Keratinocyte (primary cell): Measurements from ENCODE around the gene INSYN2A. TPM values are rescaled to one million over a fixed set of nuclear protein-coding genes. Genes with fewer than 3 reads are reported as not detected.

ENCODE experiments used
- DNase-seq: peaks from one replicate; pipeline ENCODE4 v3.0.0-alpha.2; 2011; ENCODE audit warnings: low read depth, missing footprints, low spot score
- FAIRE-seq: peaks from 2 replicates; lab custom pipeline; 2011; peaks lifted over from hg19 to GRCh38; lab: Jason Lieb, UNC
- H2AFZ ChIP-seq: 2 replicates; pipeline ENCODE4 v1.6.0; 2012; ENCODE audit warnings: low read length, control low read depth, inconsistent platforms; ENCODE audit not compliant: control insufficient read depth
- H3K27ac ChIP-seq: 2 replicates; pipeline ENCODE4 v1.5.1; 2011; ENCODE audit warnings: low read length; ENCODE audit not compliant: control insufficient read depth, insufficient read depth
- H3K27me3 ChIP-seq: 3 replicates; pipeline ENCODE4 v1.6.0; 2011; ENCODE audit warnings: low read length; ENCODE audit not compliant: control insufficient read depth, insufficient read depth; ENCODE audit errors: extremely low read depth
- H3K36me3 ChIP-seq, 2 experiments: 2 replicates in 1 of 2; 3 replicates in 1 of 2; pipeline ENCODE4 v1.5.1; 2011; ENCODE audit warnings: low read length in 2 of 2, mild to moderate bottlenecking in 1 of 2; ENCODE audit not compliant: control insufficient read depth in 2 of 2, insufficient read depth in 2 of 2; ENCODE audit errors: extremely low read depth in 1 of 2
- H3K4me1 ChIP-seq: 3 replicates; pipeline ENCODE4 v1.5.1; 2011; ENCODE audit warnings: low read length; ENCODE audit not compliant: control insufficient read depth, insufficient read depth; ENCODE audit errors: extremely low read depth
- H3K4me2 ChIP-seq: 3 replicates; pipeline ENCODE4 v1.6.0; 2011; ENCODE audit warnings: low read depth, low read length; ENCODE audit not compliant: control insufficient read depth, insufficient read depth; ENCODE audit errors: extremely low read depth
- H3K4me3 ChIP-seq, 3 experiments: fragments of 200-600 bp in 1 of 3; sonication (generic) in 1 of 3; 2 replicates in 2 of 3; 3 replicates in 1 of 3; pipeline ENCODE4 v1.5.1; 2011 to 2016; ENCODE audit warnings: low read length in 3 of 3, mild to moderate bottlenecking in 3 of 3, control low read depth in 2 of 3, inconsistent platforms in 1 of 3, low read depth in 1 of 3, mixed read lengths in 1 of 3, mixed run types in 1 of 3, moderate library complexity in 1 of 3; ENCODE audit not compliant: control insufficient read depth in 2 of 3, insufficient read depth in 2 of 3; ENCODE audit errors: extremely low read depth in 1 of 3
- H3K79me2 ChIP-seq: 2 replicates; pipeline ENCODE4 v1.6.0; 2012; ENCODE audit warnings: low read length; ENCODE audit not compliant: control insufficient read depth, insufficient read depth
- H3K9ac ChIP-seq: 3 replicates; pipeline ENCODE4 v1.6.0; 2011; ENCODE audit warnings: low read length; ENCODE audit not compliant: control insufficient read depth, insufficient read depth; ENCODE audit errors: extremely low read depth
- H3K9me1 ChIP-seq: 3 replicates; pipeline ENCODE4 v1.6.0; 2011; ENCODE audit warnings: low read length; ENCODE audit not compliant: control insufficient read depth, insufficient read depth; ENCODE audit errors: extremely low read depth
- H3K9me3 ChIP-seq: 2 replicates; pipeline ENCODE4 v1.5.1; 2012; ENCODE audit warnings: low read depth, low read length; ENCODE audit not compliant: control insufficient read depth
- H4K20me1 ChIP-seq: 3 replicates; pipeline ENCODE4 v1.6.0; 2011; ENCODE audit warnings: low read length; ENCODE audit not compliant: control insufficient read depth, insufficient read depth; ENCODE audit errors: extremely low read depth
- EZH2 ChIP-seq: IDR thresholded peaks from one replicate; pipeline ENCODE4 v1.6.1; 2012; ENCODE audit warnings: inconsistent platforms, mild to moderate bottlenecking, low read length, moderate library complexity
- dilution Hi-C: fragments of 300-500 bp; cut with MboI; formaldehyde crosslinking; loops from one replicate; pipeline ENCODE4 v1.7.0; 2020; ENCODE audit warnings: low sequenced_read_pairs; ENCODE audit not compliant: extremely low pct_ligation_motif_present
- polyA plus RNA-seq, 5 experiments: library from polyadenylated mRNA; depleted of rRNA in 3 of 5; stranded (reverse) in 3 of 5; stranded (forward) in 1 of 5; unstranded in 1 of 5; fragments of >200 nt; gene quantifications; 1 replicate in 1 of 5; 2 replicates in 3 of 5; 3 replicates in 1 of 5; pipeline versions ENCODE4 v1.2.1 to v1.2.3, GENCODE V29; 2011 to 2012; ENCODE audit warnings: missing spikeins in 2 of 5, low read depth in 1 of 5, low replicate concordance in 1 of 5
- TF ChIP-seq, protein P1 (sequence below), 3 experiments: IDR thresholded peaks in 1 of 3; conservative IDR thresholded peaks in 1 of 3; optimal IDR thresholded peaks in 1 of 3; 2 replicates in 2 of 3; 3 replicates in 1 of 3; pipeline versions ENCODE3 to v1.5.1; 2011; ENCODE audit warnings: low read length in 3 of 3, mild to moderate bottlenecking in 3 of 3, moderate library complexity in 2 of 3, control low read depth in 1 of 3, inconsistent platforms in 1 of 3; ENCODE audit not compliant: insufficient read depth in 2 of 3; ENCODE audit errors: extremely low read depth in 1 of 3

Gene INSYN2A
- polyA plus RNA-seq, 1 donor (not counting 4 experiments of a cell fraction or from before 2014, with no cell fraction given), result not detected

DNA sequence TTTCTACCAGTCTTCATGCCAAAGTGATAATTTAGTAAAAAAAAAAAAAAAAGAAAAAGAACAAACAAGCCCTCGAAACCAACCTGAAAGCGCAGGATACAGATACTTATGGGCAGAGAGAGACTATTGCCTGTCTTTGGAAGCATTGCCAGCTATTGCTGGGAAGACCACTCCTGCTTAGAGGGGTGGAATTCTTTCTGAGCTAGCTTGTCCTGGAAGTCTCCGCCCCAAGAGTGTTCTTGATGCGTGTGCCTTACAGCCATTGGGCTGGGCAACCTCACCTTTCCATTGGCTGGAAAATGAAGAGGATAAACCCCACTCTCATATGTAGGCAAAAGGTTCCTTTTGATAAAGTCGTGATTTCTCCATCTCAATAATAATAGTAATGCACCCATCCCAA, 19.9 kb upstream of the INSYN2A start:
- Histone ChIP-seq H3K27ac (no peak overlapping the region), H3K4me1 (peaks cover 14% of the 10 kb centered on the region), H3K36me3 (no peaks in the 10 kb centered on the region), H2AFZ (no peak overlapping the region), H3K79me2 (no peaks in the 10 kb centered on the region), H3K9ac (no peak overlapping the region), H3K4me3 (no peak overlapping the region), H3K9me1 (no peaks in the 10 kb centered on the region), H3K9me3 (no peaks in the 10 kb centered on the region), H3K4me2 (no peak overlapping the region), H4K20me1 (no peaks in the 10 kb centered on the region), H3K27me3 (no peaks in the 10 kb centered on the region)
- DNase-seq (no peak), FAIRE-seq (no peak)
- dilution Hi-C loops, result no loop called here
- TF ChIP-seq, protein P1, sequence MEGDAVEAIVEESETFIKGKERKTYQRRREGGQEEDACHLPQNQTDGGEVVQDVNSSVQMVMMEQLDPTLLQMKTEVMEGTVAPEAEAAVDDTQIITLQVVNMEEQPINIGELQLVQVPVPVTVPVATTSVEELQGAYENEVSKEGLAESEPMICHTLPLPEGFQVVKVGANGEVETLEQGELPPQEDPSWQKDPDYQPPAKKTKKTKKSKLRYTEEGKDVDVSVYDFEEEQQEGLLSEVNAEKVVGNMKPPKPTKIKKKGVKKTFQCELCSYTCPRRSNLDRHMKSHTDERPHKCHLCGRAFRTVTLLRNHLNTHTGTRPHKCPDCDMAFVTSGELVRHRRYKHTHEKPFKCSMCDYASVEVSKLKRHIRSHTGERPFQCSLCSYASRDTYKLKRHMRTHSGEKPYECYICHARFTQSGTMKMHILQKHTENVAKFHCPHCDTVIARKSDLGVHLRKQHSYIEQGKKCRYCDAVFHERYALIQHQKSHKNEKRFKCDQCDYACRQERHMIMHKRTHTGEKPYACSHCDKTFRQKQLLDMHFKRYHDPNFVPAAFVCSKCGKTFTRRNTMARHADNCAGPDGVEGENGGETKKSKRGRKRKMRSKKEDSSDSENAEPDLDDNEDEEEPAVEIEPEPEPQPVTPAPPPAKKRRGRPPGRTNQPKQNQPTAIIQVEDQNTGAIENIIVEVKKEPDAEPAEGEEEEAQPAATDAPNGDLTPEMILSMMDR (optimal IDR thresholded peaks at IDR 0.05 in 1 of 3, IDR thresholded peaks at IDR 0.05 in 1 of 3, conservative IDR thresholded peaks at IDR 0.05 in 1 of 3; ENCODE audit: extremely low read depth in 1 of 3, insufficient read depth in 2 of 3, low read length in 3 of 3), result no peak
- TF ChIP-seq EZH2, result no peak

DNA sequence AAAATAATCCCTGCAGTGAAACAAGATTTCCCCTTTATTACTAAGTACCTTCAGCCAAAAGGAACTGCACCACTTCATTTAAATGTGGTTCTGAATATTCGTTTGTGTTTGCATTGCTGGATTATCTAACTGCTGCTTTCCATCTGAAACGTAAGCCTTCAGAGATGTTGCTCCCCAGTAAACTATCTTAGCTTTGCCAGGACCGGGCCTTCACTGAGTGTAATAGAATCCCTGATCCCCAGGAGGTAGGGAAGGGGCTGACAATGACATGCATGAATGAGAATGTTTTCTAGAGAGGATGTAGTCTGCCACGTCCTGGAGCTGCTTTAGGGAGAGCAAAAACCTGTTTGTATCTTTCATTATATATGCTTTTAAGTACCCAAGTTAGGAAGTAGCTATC, 19.5 kb upstream of the INSYN2A start:
- Histone ChIP-seq H3K27me3 (no peaks in the 10 kb centered on the region), H3K4me1 (peaks cover 14% of the 10 kb centered on the region), H3K36me3 (no peaks in the 10 kb centered on the region), H3K4me3 (no peak overlapping the region), H4K20me1 (no peaks in the 10 kb centered on the region), H2AFZ (no peak overlapping the region), H3K9me3 (no peaks in the 10 kb centered on the region), H3K9ac (no peak overlapping the region), H3K79me2 (no peaks in the 10 kb centered on the region), H3K4me2 (no peak overlapping the region), H3K27ac (no peak overlapping the region), H3K9me1 (no peaks in the 10 kb centered on the region)
- FAIRE-seq (no peak), DNase-seq (no peak)
- dilution Hi-C loops, result no loop called here
- TF ChIP-seq, protein P1 (optimal IDR thresholded peaks at IDR 0.05 in 1 of 3, IDR thresholded peaks at IDR 0.05 in 1 of 3, conservative IDR thresholded peaks at IDR 0.05 in 1 of 3; ENCODE audit: extremely low read depth in 1 of 3, insufficient read depth in 2 of 3, low read length in 3 of 3), result no peak
- TF ChIP-seq EZH2, result no peak
